K562 (cell line): ENCODE measurements around the gene SOS1. TPM values are rescaled to one million over a fixed set of nuclear protein-coding genes. Genes with fewer than 3 reads are reported as not detected.

Source experiments
- CHD1 ChIP-seq: fragments of 200-600 bp; sonication (generic); IDR thresholded peaks from one replicate; pipeline ENCODE4 v1.6.1; 2012; ENCODE audit warnings: mild to moderate bottlenecking, moderate library complexity, low read length, inconsistent platforms
- ETV5 ChIP-seq: sonication (generic); formaldehyde crosslinking; IDR thresholded peaks from 2 replicates; pipeline ENCODE4 v1.4.0; 2020; ENCODE audit warnings: low read depth, mild to moderate bottlenecking, missing genetic modification reagents
- GTF2A2 ChIP-seq: IDR thresholded peaks from 2 replicates; pipeline ENCODE4 v1.6.1; 2016; ENCODE audit warnings: mild to moderate bottlenecking, missing genetic modification characterization, missing compliant biosample characterization
- KDM1A ChIP-seq, 2 experiments: fragments of 450-650 bp; IDR thresholded peaks; 2 replicates each; pipeline ENCODE4 v1.6.1; 2016; ENCODE audit warnings: mild to moderate bottlenecking in 2 of 2
- MCM3 ChIP-seq: fragments of 450-650 bp; IDR thresholded peaks from 2 replicates; pipeline ENCODE4 v1.6.1; 2016
- MECOM ChIP-seq: fragments of 250-450 bp; sonication (Bioruptor Pico); IDR thresholded peaks from 2 replicates; pipeline ENCODE4 v1.8.0; 2022; ENCODE audit warnings: inconsistent platforms
- MYC ChIP-seq, 2 experiments: fragments of 250-450 bp in 1 of 2; sonication (Bioruptor Pico) in 1 of 2; IDR thresholded peaks; 2 replicates each; pipeline versions ENCODE4 v1.5.1 to v1.6.1; 2012 to 2021; ENCODE audit warnings: low read depth in 2 of 2, borderline replicate concordance in 1 of 2, improper control_type of control experiment in 1 of 2, low read length in 1 of 2, mild to moderate bottlenecking in 1 of 2, moderate library complexity in 1 of 2
- NFATC3 ChIP-seq: fragments of 450-650 bp; IDR thresholded peaks from 2 replicates; pipeline ENCODE4 v1.6.1; 2017; ENCODE audit warnings: mild to moderate bottlenecking
- POU5F1 ChIP-seq: fragments of 150-350 bp; IDR thresholded peaks from 2 replicates; pipeline ENCODE4 v1.6.1; 2014; ENCODE audit warnings: borderline replicate concordance, low read length, low read depth, mild to moderate bottlenecking; ENCODE audit not compliant: partially characterized antibody
- PPARD ChIP-seq: fragments of 250-450 bp; sonication (Bioruptor Pico); IDR thresholded peaks from 2 replicates; pipeline ENCODE4 v1.8.0; 2022; ENCODE audit warnings: inconsistent platforms, mild to moderate bottlenecking, moderate library complexity
- PYGO2 ChIP-seq: fragments of 450-650 bp; IDR thresholded peaks from 2 replicates; pipeline ENCODE4 v1.6.1; 2016; ENCODE audit warnings: mild to moderate bottlenecking, missing genetic modification characterization, moderate library complexity, missing compliant biosample characterization
- RAD51 ChIP-seq: fragments of 450-650 bp; IDR thresholded peaks from 2 replicates; pipeline ENCODE4 v1.7.1; 2016; ENCODE audit warnings: low read depth, mild to moderate bottlenecking, borderline replicate concordance
- SETDB1 ChIP-seq: IDR thresholded peaks from one replicate; pipeline ENCODE4 v1.6.1; 2012; ENCODE audit warnings: low read length, control low read depth, inconsistent platforms
- TEAD1 ChIP-seq, 2 experiments: fragments of 450-650 bp in 1 of 2; sonication (generic) in 1 of 2; formaldehyde crosslinking; IDR thresholded peaks; 2 replicates each; pipeline versions ENCODE4 v1.4.0 to v1.8.0; 2020 to 2022; ENCODE audit warnings: mild to moderate bottlenecking in 2 of 2, missing genetic modification reagents in 1 of 2
- ZC3H8 ChIP-seq: fragments of 450-650 bp; IDR thresholded peaks from 2 replicates; pipeline ENCODE4 v1.6.1; 2017
- ZFP36 ChIP-seq: fragments of 150-350 bp; IDR thresholded peaks from 2 replicates; pipeline ENCODE4 v1.6.1; 2018; ENCODE audit warnings: low read length, low read depth; ENCODE audit not compliant: partially characterized antibody
- ZKSCAN1 ChIP-seq: fragments of 150-350 bp; IDR thresholded peaks from 2 replicates; pipeline ENCODE4 v1.6.1; 2016; ENCODE audit warnings: low read depth, low read length
- ZNF584 ChIP-seq: fragments of 200-800 bp; sonication (Bioruptor generic); IDR thresholded peaks from 2 replicates; pipeline ENCODE4 v1.6.1; 2016; ENCODE audit warnings: low read depth, mild to moderate bottlenecking, missing genetic modification characterization, missing compliant biosample characterization
- ZNF668 ChIP-seq: fragments of 250-450 bp; sonication (Bioruptor Pico); IDR thresholded peaks from 2 replicates; pipeline ENCODE4 v1.8.0; 2022; ENCODE audit warnings: mild to moderate bottlenecking, inconsistent platforms
- polyA plus RNA-seq, 8 experiments: library from polyadenylated mRNA; depleted of rRNA in 4 of 8; stranded (reverse) in 5 of 8; unstranded in 3 of 8; fragments of >200 nt; fragmentation: Nextera tagmentation in 2 of 8; fragmentation: Illumina TruSeq in 1 of 8; extraction: Ambion mirVana in 2 of 8; extraction: Trizol in 1 of 8; gene quantifications; 2 replicates each; pipeline versions ENCODE4 v1.2.1 to v1.2.3, GENCODE V29; 2011 to 2014; ENCODE audit warnings: inconsistent platforms in 1 of 8, missing spikeins in 1 of 8
- total RNA-seq, 7 experiments: library from RNA; depleted of rRNA in 6 of 7; stranded (reverse); fragments of >200 nt in 6 of 7; fragmentation: Illumina TruSeq in 2 of 7; extraction: Trizol in 2 of 7; gene quantifications; 2 replicates each; pipeline versions ENCODE4 v1.2.1 to v1.2.3, GENCODE V29; 2011 to 2021; ENCODE audit warnings: low replicate concordance in 1 of 7
- TF ChIP-seq, protein P1 (sequence below): fragments of 450-650 bp; formaldehyde crosslinking; IDR thresholded peaks from 2 replicates; pipeline ENCODE4 v1.4.0; 2020; ENCODE audit warnings: mild to moderate bottlenecking
- TF ChIP-seq, protein P2 (sequence below): fragments of 250-450 bp; sonication (Bioruptor Pico); IDR thresholded peaks from 2 replicates; pipeline ENCODE4 v1.5.0; 2021
- TF ChIP-seq, protein P3 (sequence below): IDR thresholded peaks from 2 replicates; pipeline ENCODE4 v1.6.1; 2011; ENCODE audit warnings: borderline replicate concordance, low read depth, mild to moderate bottlenecking, moderate library complexity, low read length; ENCODE audit not compliant: insufficient read depth, poor library complexity, severe bottlenecking
- TF ChIP-seq, protein P4 (sequence below), 2 experiments: fragments of 450-650 bp in 1 of 2; sonication (generic) in 1 of 2; formaldehyde crosslinking in 1 of 2; IDR thresholded peaks in 1 of 2; conservative IDR thresholded peaks in 1 of 2; 2 replicates each; pipeline versions ENCODE4 v1.6.1 to v1.8.1; 2016 to 2023; ENCODE audit warnings: mild to moderate bottlenecking in 2 of 2, moderate library complexity in 2 of 2, inconsistent platforms in 1 of 2, missing genetic modification reagents in 1 of 2

Gene SOS1
- total and polyA plus RNA-seq, 9 of the 15 experiments (the other 6 are each of a cell fraction or from before 2014, with no cell fraction given), result 2.5 to 27.1 (median 16.3) TPM

DNA sequence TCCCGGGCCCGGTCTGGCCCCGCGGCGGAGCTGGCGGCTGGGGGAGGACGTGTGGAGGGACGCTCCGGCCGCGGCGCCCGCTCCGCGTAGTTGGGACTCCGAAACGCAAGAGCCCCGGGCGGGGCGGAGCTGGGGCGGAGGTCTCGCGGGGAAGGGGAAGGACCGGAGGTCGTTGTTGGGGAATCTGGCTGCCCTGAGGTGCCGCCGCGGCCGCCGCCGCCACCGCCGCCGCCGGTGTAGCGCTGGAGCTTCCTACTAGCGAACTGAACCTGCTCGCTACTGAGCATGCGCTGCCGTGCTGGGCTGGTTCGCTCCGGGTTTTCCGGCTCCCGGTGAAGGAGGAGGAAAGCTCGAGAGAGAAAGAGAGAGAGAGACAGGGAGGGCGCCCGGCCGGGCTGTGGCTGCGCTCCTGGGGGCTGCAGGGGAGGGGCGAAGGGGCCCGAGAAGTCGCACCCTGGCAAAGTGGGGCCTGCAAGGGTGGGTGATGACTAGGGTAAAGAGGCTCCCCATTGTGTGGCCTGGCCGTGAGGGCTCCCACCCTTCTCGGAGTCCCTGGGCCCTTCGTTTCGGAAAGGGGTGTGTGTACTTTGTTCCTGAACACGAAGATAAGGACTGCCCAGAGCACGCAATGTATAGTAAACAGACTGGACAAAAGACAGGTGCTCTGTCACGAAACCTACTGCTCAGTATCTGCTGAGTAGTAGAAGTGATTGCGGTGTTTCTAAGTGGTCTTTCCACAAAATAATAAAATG is at the start of gene SOS1 (continued):
- TF ChIP-seq MYC (IDR thresholded peaks at IDR 0.05; ENCODE audit: low read depth, low read length), result peak; percentile 51
- TF ChIP-seq MYC (CRISPR knock-in tag; IDR thresholded peaks at IDR 0.05; ENCODE audit: borderline replicate concordance, low read depth), result 0 out of 2 replicates have a peak, but pooled peaks have one; percentile 29
- TF ChIP-seq ZFP36, result no peak
- TF ChIP-seq ETV5 (CRISPR knock-in tag), result no peak
- TF ChIP-seq, protein P1, sequence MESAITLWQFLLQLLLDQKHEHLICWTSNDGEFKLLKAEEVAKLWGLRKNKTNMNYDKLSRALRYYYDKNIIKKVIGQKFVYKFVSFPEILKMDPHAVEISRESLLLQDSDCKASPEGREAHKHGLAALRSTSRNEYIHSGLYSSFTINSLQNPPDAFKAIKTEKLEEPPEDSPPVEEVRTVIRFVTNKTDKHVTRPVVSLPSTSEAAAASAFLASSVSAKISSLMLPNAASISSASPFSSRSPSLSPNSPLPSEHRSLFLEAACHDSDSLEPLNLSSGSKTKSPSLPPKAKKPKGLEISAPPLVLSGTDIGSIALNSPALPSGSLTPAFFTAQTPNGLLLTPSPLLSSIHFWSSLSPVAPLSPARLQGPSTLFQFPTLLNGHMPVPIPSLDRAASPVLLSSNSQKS (CRISPR knock-in tag), result no peak
- TF ChIP-seq, protein P2, sequence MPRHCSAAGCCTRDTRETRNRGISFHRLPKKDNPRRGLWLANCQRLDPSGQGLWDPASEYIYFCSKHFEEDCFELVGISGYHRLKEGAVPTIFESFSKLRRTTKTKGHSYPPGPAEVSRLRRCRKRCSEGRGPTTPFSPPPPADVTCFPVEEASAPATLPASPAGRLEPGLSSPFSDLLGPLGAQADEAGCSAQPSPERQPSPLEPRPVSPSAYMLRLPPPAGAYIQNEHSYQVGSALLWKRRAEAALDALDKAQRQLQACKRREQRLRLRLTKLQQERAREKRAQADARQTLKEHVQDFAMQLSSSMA (CRISPR knock-in tag), result no peak
- TF ChIP-seq MECOM (CRISPR knock-in tag), result no peak
- no peak for TF ChIP-seq GTF2A2 (tag)
- peak in 1 of 2 experiments; percentile 13; a peak in 1 of 4 replicates for TF ChIP-seq KDM1A (IDR thresholded peaks at IDR 0.05)
- 0 out of 2 replicates have a peak, but pooled peaks have one; percentile 28 for TF ChIP-seq RAD51
- no peak for TF ChIP-seq SETDB1
- no peak for TF ChIP-seq MCM3
- TF ChIP-seq PYGO2 (tag), result no peak
- no peak for TF ChIP-seq ZNF584 (CRISPR knock-in tag)
- TF ChIP-seq NFATC3, result no peak
- 0 out of 4 replicates have a peak, but pooled peaks of 1 of the 2 experiments have one; percentile 24 for TF ChIP-seq TEAD1 (CRISPR knock-in tag; IDR thresholded peaks at IDR 0.05)
- TF ChIP-seq POU5F1, result no peak
- no peak for TF ChIP-seq ZC3H8
- no peak for TF ChIP-seq ZKSCAN1
- no peak for TF ChIP-seq PPARD
- no peak for TF ChIP-seq ZNF668 (CRISPR knock-in tag)
- TF ChIP-seq, protein P3, sequence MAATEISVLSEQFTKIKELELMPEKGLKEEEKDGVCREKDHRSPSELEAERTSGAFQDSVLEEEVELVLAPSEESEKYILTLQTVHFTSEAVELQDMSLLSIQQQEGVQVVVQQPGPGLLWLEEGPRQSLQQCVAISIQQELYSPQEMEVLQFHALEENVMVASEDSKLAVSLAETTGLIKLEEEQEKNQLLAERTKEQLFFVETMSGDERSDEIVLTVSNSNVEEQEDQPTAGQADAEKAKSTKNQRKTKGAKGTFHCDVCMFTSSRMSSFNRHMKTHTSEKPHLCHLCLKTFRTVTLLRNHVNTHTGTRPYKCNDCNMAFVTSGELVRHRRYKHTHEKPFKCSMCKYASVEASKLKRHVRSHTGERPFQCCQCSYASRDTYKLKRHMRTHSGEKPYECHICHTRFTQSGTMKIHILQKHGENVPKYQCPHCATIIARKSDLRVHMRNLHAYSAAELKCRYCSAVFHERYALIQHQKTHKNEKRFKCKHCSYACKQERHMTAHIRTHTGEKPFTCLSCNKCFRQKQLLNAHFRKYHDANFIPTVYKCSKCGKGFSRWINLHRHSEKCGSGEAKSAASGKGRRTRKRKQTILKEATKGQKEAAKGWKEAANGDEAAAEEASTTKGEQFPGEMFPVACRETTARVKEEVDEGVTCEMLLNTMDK, result no peak
- TF ChIP-seq, protein P4, sequence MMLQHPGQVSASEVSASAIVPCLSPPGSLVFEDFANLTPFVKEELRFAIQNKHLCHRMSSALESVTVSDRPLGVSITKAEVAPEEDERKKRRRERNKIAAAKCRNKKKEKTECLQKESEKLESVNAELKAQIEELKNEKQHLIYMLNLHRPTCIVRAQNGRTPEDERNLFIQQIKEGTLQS (IDR thresholded peaks at IDR 0.05), result peak; percentile 21; the same call in 1 of the 2 replicates
- TF ChIP-seq, protein P4 (CRISPR knock-in tag; conservative IDR thresholded peaks at IDR 0.05), result no peak
- no peak for TF ChIP-seq CHD1
